Neural cell (in vitro differentiated cells): ENCODE measurements around the gene ANO1. TPM values are rescaled to one million over a fixed set of nuclear protein-coding genes. Genes with fewer than 3 reads are reported as not detected.

ENCODE experiments used
- H2AFZ ChIP-seq: fragments of 200-600, 300-800 bp; sonication (generic), shearing (Covaris generic); 2 replicates; pipeline ENCODE4 v1.6.0; 2014; ENCODE audit warnings: low read depth, mild to moderate bottlenecking, antibody characterized with exemption, low read length, moderate library complexity
- H3F3A ChIP-seq: fragments of 200-600 bp; shearing (Covaris generic); 2 replicates; pipeline ENCODE4 v1.6.1; 2016; ENCODE audit warnings: mild to moderate bottlenecking, moderate library complexity, mixed read lengths, antibody characterized with exemption, low read length; ENCODE audit not compliant: insufficient read depth, poor library complexity, severe bottlenecking
- H3K27ac ChIP-seq: fragments of 200-600, 300-800 bp; sonication (generic), shearing (Covaris generic); 2 replicates; pipeline ENCODE4 v1.5.1; 2014; ENCODE audit warnings: mild to moderate bottlenecking, low read length, moderate library complexity
- H3K27me3 ChIP-seq: fragments of 300-800, 200-600 bp; sonication (generic), shearing (Covaris generic); 2 replicates; pipeline ENCODE4 v1.6.0; 2014; ENCODE audit warnings: mild to moderate bottlenecking, low read depth, low read length, moderate library complexity; ENCODE audit not compliant: insufficient read depth
- H3K36me3 ChIP-seq: fragments of 300-800, 200-600 bp; sonication (generic), shearing (Covaris generic); 2 replicates; pipeline ENCODE4 v1.5.1; 2014; ENCODE audit warnings: mild to moderate bottlenecking, antibody characterized with exemption, low read length, moderate library complexity; ENCODE audit not compliant: insufficient read depth
- H3K4me2 ChIP-seq: fragments of 300-800, 200-600 bp; sonication (generic), shearing (Covaris generic); 2 replicates; pipeline ENCODE4 v1.6.0; 2014; ENCODE audit warnings: mild to moderate bottlenecking, low read length
- H3K4me3 ChIP-seq: fragments of 300-800, 200-600 bp; sonication (generic), shearing (Covaris generic); 2 replicates; pipeline ENCODE4 v1.5.1; 2014; ENCODE audit warnings: mild to moderate bottlenecking, low read length, moderate library complexity
- H3K79me2 ChIP-seq: fragments of 200-600 bp; shearing (Covaris generic); replicated peaks from 2 replicates; pipeline ENCODE4 v1.6.0; 2014; ENCODE audit warnings: mild to moderate bottlenecking, low read length, moderate library complexity; ENCODE audit not compliant: insufficient read depth
- H3K9ac ChIP-seq: fragments of 300-800, 200-600 bp; sonication (generic), shearing (Covaris generic); 2 replicates; pipeline ENCODE4 v1.6.1; 2016; ENCODE audit warnings: mild to moderate bottlenecking, low read length, mixed read lengths
- H3K9me2 ChIP-seq: fragments of 200-600 bp; shearing (Covaris generic); 2 replicates; pipeline ENCODE4 v1.6.1; 2016; ENCODE audit warnings: mild to moderate bottlenecking, low read length, mixed read lengths; ENCODE audit not compliant: insufficient read depth
- H3K9me3 ChIP-seq: fragments of 200-600, 300-800 bp; sonication (generic), shearing (Covaris generic); 2 replicates; pipeline ENCODE4 v1.6.1; 2016; ENCODE audit warnings: mild to moderate bottlenecking, mixed run types, low read length, moderate library complexity, mixed read lengths
- H4K20me1 ChIP-seq: fragments of 200-600 bp; shearing (Covaris generic); 2 replicates; pipeline ENCODE4 v1.6.1; 2016; ENCODE audit warnings: mild to moderate bottlenecking, mixed run types; ENCODE audit not compliant: insufficient read depth
- EP300 ChIP-seq: fragments of 450-650 bp; conservative IDR thresholded peaks from 2 replicates; pipeline ENCODE4 v1.6.1; 2014; ENCODE audit warnings: antibody characterized with exemption, mild to moderate bottlenecking, moderate library complexity; ENCODE audit not compliant: poor library complexity, severe bottlenecking
- EZH2 ChIP-seq: fragments of 200-600, 300-800 bp; shearing (Covaris generic), sonication (generic); IDR thresholded peaks from 2 replicates; pipeline ENCODE4 v1.6.1; 2014; ENCODE audit warnings: antibody characterized with exemption, low read length, borderline replicate concordance, mild to moderate bottlenecking; ENCODE audit not compliant: insufficient read depth, poor library complexity, severe bottlenecking
- MXI1 ChIP-seq: fragments of 450-650 bp; conservative IDR thresholded peaks from 2 replicates; pipeline ENCODE4 v1.6.1; 2014; ENCODE audit warnings: antibody characterized with exemption, mild to moderate bottlenecking; ENCODE audit not compliant: poor library complexity, severe bottlenecking
- POLR2AphosphoS5 ChIP-seq: IDR thresholded peaks from 2 replicates; pipeline ENCODE4 v1.6.1; 2012
- RAD21 ChIP-seq: fragments of 450-650 bp; conservative IDR thresholded peaks from 2 replicates; pipeline ENCODE4 v1.6.1; 2014; ENCODE audit warnings: antibody characterized with exemption, mild to moderate bottlenecking, moderate library complexity
- SMC3 ChIP-seq: fragments of 450-650 bp; conservative IDR thresholded peaks from 2 replicates; pipeline ENCODE4 v1.6.1; 2014; ENCODE audit warnings: antibody characterized with exemption, mild to moderate bottlenecking, moderate library complexity; ENCODE audit not compliant: poor library complexity
- TAF1 ChIP-seq: IDR thresholded peaks from 2 replicates; pipeline ENCODE4 v1.6.1; 2012; ENCODE audit warnings: low read depth
- polyA plus RNA-seq: library from polyadenylated mRNA; depleted of rRNA; stranded (reverse); fragments of >200 nt; gene quantifications from 2 replicates; pipeline ENCODE4 v1.2.3, GENCODE V29; 2014
- TF ChIP-seq, protein P1 (sequence below): fragments of 450-650 bp; IDR thresholded peaks from 2 replicates; pipeline ENCODE4 v1.5.1; 2014; ENCODE audit warnings: antibody characterized with exemption, mild to moderate bottlenecking, moderate library complexity; ENCODE audit not compliant: poor library complexity, severe bottlenecking
- TF ChIP-seq, protein P2 (sequence below): IDR thresholded peaks from 2 replicates; pipeline ENCODE4 v1.6.1; 2012; ENCODE audit warnings: borderline replicate concordance

The ANO1 gene
- polyA plus RNA-seq, 1 donor from 2014 or later = not detected

DNA sequence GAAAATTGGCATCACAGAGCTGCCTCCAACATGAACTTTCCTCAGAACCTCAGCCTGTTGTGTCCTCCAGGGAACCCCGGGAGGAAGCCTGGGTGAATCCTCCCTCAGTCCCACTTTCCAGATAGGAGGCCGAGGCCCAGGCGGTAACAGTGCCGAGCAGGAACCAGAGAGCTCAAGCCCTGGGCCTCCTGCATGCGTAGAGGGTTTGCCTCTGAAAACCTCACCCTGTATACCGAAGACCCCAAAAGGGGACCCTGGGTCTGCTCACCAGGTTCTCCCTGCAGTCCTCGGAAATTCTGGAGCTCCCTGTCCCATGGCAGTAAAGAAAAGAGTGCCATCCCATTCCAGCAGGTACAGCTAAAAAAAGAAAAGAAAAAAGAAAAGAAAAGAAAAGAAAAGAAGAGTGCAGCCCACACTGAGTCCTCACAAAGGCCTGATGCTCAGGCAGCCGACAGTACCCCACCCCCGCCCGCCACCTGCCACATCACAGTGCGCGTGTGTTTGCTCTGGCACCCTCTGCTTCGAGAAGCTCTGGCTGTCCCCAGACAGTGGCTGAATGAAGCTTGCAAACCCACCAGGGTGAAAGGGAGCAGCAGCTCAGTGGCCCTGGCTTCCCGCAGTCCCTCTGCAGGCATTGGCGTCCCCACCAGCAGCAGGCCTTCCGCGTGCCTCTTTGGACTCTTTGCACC lies 96.6 kb downstream of the ANO1 start:
- H2AFZ ChIP-seq = no peak overlapping the region
- no peaks in the 10 kb centered on the region for H3F3A ChIP-seq
- no peak for TF ChIP-seq RAD21
- no peak for TF ChIP-seq EZH2
- TF ChIP-seq MXI1 = no peak
- no peak for TF ChIP-seq POLR2AphosphoS5
- no peak for TF ChIP-seq SMC3
- no peak for TF ChIP-seq TAF1
- TF ChIP-seq, protein P1, sequence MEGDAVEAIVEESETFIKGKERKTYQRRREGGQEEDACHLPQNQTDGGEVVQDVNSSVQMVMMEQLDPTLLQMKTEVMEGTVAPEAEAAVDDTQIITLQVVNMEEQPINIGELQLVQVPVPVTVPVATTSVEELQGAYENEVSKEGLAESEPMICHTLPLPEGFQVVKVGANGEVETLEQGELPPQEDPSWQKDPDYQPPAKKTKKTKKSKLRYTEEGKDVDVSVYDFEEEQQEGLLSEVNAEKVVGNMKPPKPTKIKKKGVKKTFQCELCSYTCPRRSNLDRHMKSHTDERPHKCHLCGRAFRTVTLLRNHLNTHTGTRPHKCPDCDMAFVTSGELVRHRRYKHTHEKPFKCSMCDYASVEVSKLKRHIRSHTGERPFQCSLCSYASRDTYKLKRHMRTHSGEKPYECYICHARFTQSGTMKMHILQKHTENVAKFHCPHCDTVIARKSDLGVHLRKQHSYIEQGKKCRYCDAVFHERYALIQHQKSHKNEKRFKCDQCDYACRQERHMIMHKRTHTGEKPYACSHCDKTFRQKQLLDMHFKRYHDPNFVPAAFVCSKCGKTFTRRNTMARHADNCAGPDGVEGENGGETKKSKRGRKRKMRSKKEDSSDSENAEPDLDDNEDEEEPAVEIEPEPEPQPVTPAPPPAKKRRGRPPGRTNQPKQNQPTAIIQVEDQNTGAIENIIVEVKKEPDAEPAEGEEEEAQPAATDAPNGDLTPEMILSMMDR = no peak
- TF ChIP-seq EP300 = no peak
- TF ChIP-seq, protein P2, sequence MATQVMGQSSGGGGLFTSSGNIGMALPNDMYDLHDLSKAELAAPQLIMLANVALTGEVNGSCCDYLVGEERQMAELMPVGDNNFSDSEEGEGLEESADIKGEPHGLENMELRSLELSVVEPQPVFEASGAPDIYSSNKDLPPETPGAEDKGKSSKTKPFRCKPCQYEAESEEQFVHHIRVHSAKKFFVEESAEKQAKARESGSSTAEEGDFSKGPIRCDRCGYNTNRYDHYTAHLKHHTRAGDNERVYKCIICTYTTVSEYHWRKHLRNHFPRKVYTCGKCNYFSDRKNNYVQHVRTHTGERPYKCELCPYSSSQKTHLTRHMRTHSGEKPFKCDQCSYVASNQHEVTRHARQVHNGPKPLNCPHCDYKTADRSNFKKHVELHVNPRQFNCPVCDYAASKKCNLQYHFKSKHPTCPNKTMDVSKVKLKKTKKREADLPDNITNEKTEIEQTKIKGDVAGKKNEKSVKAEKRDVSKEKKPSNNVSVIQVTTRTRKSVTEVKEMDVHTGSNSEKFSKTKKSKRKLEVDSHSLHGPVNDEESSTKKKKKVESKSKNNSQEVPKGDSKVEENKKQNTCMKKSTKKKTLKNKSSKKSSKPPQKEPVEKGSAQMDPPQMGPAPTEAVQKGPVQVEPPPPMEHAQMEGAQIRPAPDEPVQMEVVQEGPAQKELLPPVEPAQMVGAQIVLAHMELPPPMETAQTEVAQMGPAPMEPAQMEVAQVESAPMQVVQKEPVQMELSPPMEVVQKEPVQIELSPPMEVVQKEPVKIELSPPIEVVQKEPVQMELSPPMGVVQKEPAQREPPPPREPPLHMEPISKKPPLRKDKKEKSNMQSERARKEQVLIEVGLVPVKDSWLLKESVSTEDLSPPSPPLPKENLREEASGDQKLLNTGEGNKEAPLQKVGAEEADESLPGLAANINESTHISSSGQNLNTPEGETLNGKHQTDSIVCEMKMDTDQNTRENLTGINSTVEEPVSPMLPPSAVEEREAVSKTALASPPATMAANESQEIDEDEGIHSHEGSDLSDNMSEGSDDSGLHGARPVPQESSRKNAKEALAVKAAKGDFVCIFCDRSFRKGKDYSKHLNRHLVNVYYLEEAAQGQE = no peak
- H3K9me3 ChIP-seq = no peaks in the 10 kb centered on the region
- no peaks in the 10 kb centered on the region for H3K27me3 ChIP-seq
- no peak overlapping the region for H3K4me2 ChIP-seq
- no peak overlapping the region for H3K27ac ChIP-seq
- no peak overlapping the region for H3K4me3 ChIP-seq
- no peaks in the 10 kb centered on the region for H4K20me1 ChIP-seq
- H3K9me2 ChIP-seq = no peaks in the 10 kb centered on the region
- H3K79me2 ChIP-seq = no peaks in the 10 kb centered on the region
- H3K36me3 ChIP-seq = no peaks in the 10 kb centered on the region
- H3K9ac ChIP-seq = no peak overlapping the region

DNA sequence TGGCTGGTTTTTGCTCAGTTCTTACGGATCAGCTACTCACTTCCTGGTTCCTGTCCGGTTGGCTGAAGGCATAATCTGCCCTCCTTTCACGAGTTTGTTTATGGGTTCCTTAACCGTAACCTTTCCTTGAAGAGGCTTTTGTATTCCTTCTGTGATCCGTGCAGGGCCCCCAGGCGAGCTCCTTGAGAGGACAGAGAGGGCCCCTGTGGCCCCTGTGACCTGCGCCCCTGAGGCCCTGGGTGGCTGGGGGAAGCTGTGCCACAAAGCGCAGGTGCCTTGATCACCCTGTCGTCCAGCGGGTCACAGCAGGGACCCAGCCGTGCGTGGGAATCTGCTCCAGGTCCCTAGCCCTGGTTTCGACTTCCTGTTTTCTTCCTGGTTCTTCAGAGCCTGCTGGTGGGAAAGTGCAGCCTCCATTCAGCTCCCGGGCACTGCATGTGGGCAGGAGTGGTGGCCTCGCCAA lies 97.2 kb downstream of the ANO1 start:
- no peaks in the 10 kb centered on the region for H4K20me1 ChIP-seq
- no peak overlapping the region for H3K27ac ChIP-seq
- H3K9ac ChIP-seq = no peak overlapping the region
- H3F3A ChIP-seq = no peaks in the 10 kb centered on the region
- H3K36me3 ChIP-seq = no peaks in the 10 kb centered on the region
- no peaks in the 10 kb centered on the region for H3K27me3 ChIP-seq
- H3K4me3 ChIP-seq = no peak overlapping the region
- no peaks in the 10 kb centered on the region for H3K9me3 ChIP-seq
- no peak overlapping the region for H2AFZ ChIP-seq
- no peaks in the 10 kb centered on the region for H3K79me2 ChIP-seq
- H3K9me2 ChIP-seq = no peaks in the 10 kb centered on the region
- TF ChIP-seq EZH2 (no peak), MXI1 (no peak), POLR2AphosphoS5 (no peak), RAD21 (no peak), TAF1 (no peak), EP300 (no peak), SMC3 (no peak)
- TF ChIP-seq, protein P2 = no peak
- TF ChIP-seq, protein P1 = no peak
- H3K4me2 ChIP-seq = no peak overlapping the region
